ENCODE results near the gene MAST4.

Gene MAST4

DNA sequence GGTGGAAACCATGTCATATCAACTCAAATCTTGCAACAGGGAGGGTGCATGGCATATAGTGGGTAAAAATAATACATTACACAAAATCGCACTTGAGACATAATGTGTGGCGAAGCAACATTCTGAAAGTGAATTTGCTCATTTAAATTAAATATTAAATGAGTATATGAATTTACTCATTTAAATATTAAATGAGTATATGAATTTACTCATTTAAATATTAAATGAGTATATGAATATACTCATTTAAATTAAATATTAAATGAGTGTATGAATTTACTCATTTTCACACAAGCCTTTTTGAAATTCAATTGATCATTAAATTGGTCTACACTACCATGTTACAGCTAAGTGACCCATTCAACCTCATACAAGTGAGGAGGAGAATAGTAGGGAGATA, 10.5 kb downstream of the MAST4 start:
- DNase-seq = no peak

GRCh38 chr5:66608501-66608900, 12.3 kb downstream of the MAST4 start:
- DNase-seq = no peak

- DNase-seq = no peak
These were observed 13.4 kb downstream of the MAST4 start for GRCh38 chr5:66609615-66610014.

DNA sequence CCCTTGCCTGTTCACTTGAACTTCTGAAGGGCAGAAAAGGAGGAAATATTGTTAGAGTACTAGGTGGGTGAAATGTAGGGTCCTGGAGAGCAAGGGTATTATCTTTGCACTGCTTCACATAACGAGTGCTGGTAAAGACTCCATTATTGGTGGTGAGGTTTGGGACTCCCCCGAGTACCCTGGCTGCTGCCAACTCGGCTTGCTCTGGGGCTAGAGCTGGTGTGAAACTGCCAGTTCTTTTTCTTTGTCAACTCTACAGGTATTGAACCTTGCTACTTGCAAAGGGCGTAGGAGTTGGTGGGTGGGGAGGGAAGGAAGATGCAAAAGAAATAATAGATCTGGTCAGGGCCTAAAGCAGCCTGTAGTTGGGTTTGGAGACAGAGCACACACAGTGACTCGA, 16.0 kb downstream of the MAST4 start:
- DNase-seq = no peak

DNA sequence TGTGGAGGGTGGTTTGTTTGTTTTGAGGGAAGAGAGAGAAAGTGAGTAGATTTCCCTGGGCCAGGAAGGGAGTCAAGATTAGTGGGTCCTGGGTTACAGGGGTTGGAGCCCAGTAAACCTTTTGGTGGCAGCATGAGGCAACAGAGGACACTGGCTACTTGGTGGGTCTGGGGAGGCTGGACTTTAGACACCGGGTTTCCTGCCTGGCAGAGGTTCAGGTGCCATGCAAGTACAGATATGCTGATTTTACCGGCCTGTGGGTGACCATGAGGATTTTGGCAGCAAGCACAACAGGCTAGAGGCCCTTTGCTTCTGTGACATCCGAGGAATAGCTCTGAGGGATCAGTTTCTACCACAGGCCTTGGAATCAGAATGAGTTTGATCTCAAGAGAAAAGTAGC, 18.9 kb downstream of the MAST4 start:
- DNase-seq = no peak

DNA sequence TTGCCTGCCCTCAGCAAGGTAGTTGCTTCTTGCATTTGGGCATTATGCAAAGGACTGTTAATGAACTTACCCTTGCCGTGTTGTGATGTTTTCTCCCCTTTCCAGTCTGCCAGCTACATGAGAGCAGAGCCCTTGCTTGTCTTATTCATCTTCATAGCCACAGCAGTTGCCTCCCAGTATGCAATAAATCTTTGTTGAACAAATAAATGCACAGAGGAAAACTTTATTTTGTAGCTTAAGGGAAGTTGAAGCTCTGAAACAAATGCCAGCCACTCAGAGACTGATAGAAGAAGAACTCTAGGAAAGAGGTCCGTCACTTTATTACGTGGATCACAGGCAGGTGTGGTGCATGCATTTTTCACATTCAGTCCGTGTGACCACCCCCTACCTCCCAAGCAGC, 19.7 kb downstream of the MAST4 start:
- no peak for DNase-seq

GRCh38 chr5:66616520-66617225, 20.5 kb downstream of the MAST4 start:
- no peak for DNase-seq

DNA sequence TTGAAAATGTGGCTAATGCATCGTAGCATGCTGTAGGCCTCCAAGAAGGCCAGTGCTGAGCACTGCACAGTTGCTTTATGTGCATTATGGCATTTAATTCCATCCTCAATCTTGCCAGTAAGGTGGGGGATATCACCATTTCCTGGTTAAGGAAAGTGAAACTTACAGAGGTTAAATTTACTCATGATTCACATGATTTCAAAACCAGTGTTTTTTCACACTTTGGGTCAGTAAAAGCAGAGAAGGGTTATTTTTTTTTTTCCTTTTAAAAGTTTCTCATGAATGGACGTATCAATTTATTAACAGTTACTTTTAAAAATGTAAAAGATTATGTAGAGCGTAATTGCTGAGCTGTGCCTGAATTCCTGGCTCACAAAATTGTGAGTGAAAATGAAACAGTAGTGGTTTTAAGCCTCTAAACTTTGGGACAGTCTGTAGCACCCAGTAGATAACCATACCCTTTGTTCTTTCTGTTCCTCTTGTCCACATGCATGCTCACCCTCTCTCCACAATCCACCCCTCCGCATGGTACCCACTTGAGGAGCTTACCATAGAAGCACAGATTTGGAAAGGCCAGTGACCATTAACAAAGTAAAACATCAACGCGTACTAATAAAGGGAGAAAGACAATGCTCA, 21.2 kb downstream of the MAST4 start:
- no peak for DNase-seq

DNA sequence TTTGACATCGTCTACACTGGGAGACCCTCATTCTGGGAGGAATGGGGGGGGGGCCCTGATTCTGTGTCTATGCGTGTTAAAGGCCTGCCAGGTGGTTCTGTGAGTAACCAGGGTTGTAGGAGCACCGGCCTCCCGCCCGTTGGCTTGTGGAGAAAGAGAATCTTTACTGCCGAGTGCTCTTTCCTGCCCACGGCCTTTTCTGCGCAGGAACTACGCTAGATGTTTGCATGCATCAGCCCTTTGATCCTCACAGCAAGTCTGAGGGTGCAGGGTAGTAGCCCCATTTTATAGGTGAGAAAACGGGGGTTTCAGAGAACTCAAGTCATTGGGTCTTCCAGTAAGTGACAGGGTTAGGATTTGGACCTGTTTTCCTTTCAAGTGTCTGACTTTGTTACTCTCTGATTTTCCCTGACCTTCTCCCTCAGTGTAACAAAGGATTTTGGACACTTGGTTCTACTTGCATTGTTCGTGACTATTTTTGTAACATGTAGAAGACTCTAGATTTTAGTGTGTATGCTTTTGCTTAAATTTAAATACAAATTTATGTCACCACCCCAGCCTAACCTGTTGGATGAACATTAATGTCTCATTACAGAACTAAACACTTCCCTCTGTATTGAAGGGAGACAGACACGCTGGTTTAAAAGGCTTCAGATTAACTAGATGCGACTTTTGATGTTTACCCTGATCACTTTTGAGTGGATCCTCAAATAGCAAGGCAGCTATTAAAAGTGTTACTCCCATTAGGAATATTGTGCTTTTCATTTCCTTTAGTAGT, 22.0 kb downstream of the MAST4 start:
- no peak for DNase-seq

DNA sequence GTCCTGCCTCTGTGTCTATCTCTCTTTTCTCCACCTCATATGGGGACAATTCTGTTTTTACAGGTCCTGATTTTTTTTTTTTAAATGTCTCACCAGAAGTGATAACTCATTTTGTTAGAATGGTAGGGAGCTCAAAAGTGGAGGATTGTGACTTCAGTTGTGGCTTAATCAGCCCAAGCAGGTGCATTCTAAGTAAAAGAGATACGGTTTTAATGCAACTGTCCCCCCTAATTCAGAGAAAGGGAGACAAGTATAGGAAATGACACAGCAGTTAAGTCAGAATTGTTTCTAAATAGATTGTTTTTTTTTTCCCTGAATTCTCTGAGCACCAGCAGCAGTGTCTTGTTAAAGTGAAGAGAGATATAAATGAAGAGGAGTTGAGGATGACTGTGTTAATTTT, 24.5 kb downstream of the MAST4 start:
- no peak for DNase-seq

- DNase-seq = no peak
These were observed 25.0 kb downstream of the MAST4 start for GRCh38 chr5:66621146-66621545.

DNA sequence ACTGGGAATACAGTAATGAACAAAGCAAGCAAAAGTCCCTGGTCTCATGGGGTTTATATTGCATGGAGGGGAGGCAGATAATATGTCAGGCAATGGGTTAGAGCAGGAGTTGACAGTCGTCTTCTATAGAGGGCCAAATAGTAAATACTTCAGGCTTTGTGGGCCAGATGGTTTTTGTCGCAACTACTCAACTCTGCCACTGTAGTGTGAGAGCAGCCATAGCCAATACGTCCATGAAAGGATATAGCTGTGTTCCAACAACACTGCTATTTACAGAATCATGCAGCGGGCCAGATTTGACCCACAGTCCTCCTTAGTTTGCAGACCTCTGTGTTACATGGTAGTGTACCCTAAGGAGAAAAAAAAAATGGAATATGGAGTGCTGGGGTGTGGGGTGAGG, 25.5 kb downstream of the MAST4 start:
- DNase-seq = no peak

DNA sequence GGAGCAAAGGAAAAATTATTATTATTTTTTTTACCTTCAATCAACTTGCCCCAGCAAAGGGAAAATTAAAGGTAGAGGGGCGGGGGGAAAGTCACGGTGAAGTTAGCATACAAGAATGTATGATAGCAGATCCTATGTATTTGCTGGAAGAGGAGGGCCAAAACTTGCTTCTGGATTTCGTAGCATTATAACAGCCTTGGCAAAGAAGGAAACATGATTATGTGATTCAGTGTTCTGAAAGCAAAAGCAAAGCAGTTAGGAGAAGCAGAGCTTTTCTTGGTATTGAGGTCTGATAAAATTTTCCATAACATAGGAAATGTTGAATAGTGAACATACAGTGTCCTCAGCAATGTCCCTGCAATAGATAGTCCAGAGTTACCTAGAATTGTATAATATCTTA, 32.4 kb downstream of the MAST4 start:
- no peak for DNase-seq

GRCh38 chr5:66629446-66629845, 33.3 kb downstream of the MAST4 start:
- no peak for DNase-seq

- no peak for DNase-seq
These were observed 37.6 kb downstream of the MAST4 start for GRCh38 chr5:66633754-66634153.

DNA sequence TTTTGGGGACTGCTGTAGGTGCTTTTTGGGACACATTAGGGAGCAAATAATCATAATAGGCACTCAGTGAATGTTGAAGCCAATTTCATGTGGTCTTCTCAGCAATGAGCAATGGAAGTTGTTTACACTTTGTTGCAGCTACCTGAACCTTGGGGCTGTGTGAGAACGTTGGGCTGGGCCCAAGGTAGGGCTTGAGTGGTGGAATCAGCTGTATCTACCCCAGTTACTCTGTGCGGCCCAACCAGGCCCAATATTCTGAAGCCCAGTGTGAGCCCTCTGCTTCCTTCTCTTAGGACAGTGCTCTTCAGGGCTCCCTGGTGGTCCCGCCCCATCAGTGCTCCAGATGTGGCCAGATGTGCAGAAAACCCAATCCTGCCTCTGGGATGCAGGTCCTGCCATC, 38.4 kb downstream of the MAST4 start:
- no peak for DNase-seq

DNA sequence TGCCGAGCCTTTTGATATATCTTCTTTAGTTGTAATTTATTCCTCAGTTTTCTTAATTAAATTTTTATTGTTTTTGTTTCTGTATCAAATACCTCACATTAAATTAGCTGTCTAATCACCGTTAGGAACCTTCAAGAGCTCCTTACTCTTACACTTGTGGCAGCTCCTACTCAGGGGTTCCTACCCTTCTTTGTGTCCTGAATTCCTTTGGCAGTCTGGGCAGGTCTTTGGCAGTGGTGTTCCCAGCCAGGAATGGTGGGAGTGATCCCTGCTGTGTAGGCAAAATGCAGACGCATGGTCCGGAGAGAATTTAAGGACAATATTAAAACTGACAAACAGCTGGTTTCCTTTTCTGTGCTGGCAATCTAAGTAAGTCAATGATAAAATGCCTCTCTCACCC, 41.8 kb downstream of the MAST4 start:
- no peak for DNase-seq

DNA sequence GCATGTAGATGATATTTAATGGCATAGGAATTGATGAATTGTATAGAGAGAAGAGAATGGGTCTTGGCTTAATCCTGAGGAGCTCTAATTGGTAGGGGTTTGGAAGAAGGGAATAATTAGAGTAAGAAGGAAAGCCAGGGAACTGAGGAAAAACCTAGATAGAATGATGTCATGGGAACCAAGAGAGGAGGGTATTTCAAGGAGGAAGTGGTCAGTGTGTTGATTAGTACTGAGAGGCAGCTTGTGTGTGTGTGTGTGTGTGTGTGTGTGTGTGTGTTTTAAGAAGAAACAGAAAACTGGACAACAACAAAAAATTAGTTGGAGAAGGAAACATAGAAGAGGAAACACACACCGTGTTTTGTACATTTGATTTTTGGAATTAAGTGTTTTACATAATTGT, 42.8 kb downstream of the MAST4 start:
- no peak for DNase-seq

DNA sequence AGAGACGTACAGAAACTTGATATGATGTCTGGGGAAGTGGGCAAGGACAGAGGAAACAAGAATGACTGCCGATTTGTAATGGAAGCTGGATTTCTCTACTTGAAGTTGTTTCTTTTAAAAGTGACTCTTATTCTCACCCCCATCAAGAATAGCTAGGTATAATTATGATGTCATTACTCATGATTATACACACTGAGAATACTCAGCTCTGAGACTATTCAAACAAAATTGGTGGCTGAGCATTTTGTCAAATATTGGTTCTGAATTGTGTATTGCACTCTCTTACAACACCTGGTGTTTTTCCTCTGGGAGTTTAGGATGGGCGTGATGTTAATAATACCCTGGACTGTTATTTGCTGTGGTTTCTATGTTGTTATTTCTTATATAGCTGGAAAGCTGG, 46.3 kb downstream of the MAST4 start:
- DNase-seq = no peak

- no peak for DNase-seq
These were observed 47.2 kb downstream of the MAST4 start for GRCh38 chr5:66643387-66643786.

DNA sequence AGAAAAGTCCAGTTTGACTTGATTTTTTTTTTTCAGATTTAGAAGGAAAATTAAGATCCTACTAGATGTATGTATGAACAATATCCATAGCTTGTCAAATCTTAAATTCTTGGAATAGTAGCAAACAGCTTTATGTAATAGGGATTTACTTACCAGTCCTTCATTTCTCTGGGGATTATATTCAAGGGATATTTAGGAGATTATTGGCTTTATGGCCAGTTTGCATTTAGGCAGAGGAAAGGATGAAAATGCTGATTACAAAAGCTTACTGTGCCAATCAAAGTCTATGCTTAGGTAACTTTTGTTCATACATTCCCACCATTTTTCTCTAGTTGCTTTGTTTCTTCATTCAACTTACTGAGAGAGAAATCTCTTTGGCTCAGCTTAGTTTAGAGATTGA, 47.9 kb downstream of the MAST4 start:
- DNase-seq = no peak

GRCh38 chr5:66645039-66645438, 48.8 kb downstream of the MAST4 start:
- no peak for DNase-seq

GRCh38 chr5:66646570-66646969, 50.4 kb downstream of the MAST4 start:
- DNase-seq = no peak

- DNase-seq = no peak
These were observed 51.1 kb downstream of the MAST4 start for GRCh38 chr5:66647146-66647856.

Measured in stimulated activated CD4-positive, alpha-beta T cell treated with anti-CD3 and anti-CD28 coated beads, Interleukin-12 subunit alpha, Interleukin-12 subunit beta, amount 100 ng/mL, for 4 hours (primary cell).